HL-60/S4 (cell line): Measurements from ENCODE around the gene ADAMTSL3.
"Not testable (repeated sequence)": the region's sequence is repeated elsewhere in the genome, so short reads cannot be mapped to it uniquely, and the experiment has no call there.

Source experiments
- in situ Hi-C: fragments of 300-500 bp; cut with MboI; formaldehyde crosslinking; loops from 2 replicates; pipeline ENCODE4 v1.14.3; 2022; ENCODE audit warnings: low sequenced_read_pairs

ADAMTSL3 gene

GRCh38 chr15:84068674-84069073 is 414.8 kb downstream of the ADAMTSL3 start:
- in situ Hi-C loops = not testable (repeated sequence)

GRCh38 chr15:84078038-84078437 is 424.1 kb downstream of the ADAMTSL3 start:
- in situ Hi-C loops = not testable (repeated sequence)

DNA sequence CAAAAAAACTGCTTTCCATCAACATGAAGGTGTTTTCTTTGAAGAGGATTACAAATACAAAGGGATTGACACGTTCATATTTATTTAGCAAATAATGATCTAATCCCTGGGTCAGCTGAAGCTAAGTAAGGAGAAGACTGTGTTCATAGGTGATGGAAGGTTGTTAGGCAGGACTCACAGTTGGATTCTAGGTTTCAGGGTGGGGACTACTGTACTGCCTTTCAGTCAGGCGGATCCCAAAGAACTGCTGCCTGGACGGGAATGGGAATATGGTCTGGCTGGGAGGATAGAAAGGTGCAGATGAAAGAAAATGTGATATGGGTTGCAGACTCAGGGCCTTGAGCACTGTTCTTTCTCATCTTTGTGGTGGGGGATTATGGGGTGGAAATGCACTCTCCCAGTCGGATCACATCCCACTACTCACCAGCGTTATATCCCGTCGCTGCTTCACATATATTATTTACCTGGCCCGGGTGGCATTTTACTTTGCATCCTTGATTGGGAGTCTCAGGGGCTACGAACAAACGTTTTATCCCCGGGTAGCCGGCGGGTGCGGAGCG is 425.5 kb downstream of the ADAMTSL3 start:
- in situ Hi-C loops = not testable (repeated sequence)

DNA sequence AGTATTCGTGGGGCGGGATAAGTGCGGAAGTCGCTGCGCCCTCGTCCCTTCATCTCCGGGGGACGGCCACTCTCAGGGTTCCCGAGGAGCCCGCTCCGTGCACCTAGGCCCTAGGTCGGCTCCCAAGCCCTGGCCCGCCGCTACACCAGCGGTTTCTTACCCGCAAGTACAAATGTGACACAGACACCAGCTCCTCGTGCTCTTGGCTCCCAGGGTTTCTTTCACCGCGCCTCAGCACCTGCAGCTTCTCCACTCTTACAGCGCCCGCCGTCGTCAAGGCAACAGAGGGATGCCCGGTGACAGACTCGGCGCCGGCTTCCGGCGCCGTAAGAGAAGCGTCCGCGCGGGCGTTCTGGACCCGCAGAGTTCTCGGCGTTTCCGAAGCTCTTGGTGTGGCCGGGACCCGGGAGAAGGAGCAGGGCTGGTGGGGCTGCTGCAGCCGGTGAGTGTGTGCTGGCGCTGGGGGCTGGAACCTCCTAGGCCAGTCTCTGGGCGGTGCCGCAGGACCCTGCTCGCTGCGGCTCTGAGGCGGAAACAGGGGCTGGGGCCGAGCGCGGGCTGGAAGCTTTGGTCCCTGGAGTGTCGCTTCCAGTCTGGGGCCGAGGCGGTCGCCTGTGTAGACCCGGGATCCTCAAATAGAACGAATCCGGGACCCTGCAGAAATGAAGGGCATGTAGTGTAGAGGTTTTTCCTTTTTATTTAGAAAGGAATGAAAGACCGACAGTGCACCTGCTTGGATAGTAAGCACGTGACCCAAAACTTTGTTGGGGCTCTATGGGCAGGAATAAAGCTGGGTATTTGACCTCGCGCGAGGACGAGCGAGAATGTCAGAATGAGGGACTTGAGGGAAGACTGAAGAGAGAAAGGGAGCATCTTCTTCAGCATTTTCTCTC is 426.2 kb downstream of the ADAMTSL3 start:
- in situ Hi-C loops = no loop called here

DNA sequence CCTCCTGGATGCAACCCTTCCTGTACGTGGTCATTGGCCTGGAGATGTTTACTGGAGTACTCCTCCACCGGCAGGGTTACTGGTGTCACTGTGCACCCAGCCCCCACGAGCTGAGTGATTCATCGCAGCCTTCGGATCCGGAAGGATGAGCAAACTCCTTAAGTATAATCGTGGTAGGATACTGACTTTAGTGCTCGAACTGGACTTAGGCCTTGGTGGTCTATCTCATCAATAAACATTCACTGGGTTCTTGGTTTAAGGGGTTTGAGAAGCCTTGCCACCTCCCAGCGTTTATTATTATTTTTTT is 426.8 kb downstream of the ADAMTSL3 start:
- in situ Hi-C loops = not testable (repeated sequence)

DNA sequence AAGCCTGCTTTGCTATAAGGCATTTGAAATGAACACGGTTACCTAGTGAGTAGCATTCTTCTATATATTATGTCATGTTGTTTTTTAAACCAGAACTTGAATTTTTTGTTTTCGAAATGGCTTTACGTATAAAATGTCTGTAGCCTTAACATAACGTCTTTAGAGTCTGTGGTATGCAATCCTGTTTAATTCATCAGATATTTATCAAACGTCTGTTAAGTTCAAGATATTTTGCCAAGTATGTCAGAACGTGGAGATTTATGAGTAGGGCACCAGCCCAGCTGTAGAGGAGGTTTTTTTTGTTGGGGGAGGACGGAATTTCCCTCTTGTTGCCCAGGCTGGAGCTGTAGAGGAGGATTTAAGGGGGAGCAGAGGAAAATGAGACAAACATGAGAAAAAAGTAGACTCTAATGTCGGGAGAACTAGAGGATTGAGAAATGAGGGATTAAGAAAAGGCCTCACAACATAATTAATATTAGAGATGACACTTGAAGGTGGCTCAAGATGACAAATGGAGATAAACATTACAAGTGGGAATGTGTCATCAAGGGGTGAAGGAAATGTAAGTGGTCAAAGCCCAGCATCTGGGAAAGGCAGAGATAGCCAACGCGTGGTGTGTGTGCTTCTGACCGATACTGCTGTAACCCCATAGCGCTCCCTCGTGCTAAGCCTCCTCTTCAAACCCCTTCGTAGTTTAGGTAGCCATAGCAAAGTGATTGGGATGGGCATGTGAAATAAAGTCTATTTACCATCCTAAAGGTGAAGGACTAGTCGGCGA is 427.7 kb downstream of the ADAMTSL3 start:
- in situ Hi-C loops = no loop called here

DNA sequence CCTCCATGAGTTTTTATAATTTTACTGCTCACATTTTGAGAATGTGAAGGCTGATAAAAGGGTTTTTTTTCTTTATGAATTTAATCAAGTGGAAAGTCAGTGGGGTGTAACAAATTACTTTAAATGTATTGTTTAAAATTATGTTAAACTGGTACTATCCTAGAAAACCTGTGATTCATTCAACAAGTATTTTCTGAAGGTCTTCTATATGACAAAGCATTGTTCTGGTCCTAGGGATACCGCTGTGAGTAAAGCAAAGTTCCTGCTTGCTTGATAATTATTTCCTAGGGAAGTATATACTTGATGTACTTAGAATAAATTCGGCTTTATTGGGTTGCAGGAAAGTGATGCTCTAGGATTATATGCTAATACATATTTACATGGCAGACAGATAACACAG is 428.8 kb downstream of the ADAMTSL3 start:
- in situ Hi-C loops = no loop called here

GRCh38 chr15:84086071-84086470 is 432.1 kb downstream of the ADAMTSL3 start:
- in situ Hi-C loops = not testable (repeated sequence)
